GM18507 (cell line): ENCODE measurements around the gene SKOR1.

ENCODE experiments used
- DNase-seq: peaks from one replicate; pipeline ENCODE4 v3.0.0; 2011; ENCODE audit warnings: low read depth; ENCODE audit not compliant: insufficient read length; ENCODE audit errors: extremely low spot score
- FAIRE-seq: peaks from 2 replicates; lab custom pipeline; 2011; peaks lifted over from hg19 to GRCh38; lab: Jason Lieb, UNC

The SKOR1 gene

DNA sequence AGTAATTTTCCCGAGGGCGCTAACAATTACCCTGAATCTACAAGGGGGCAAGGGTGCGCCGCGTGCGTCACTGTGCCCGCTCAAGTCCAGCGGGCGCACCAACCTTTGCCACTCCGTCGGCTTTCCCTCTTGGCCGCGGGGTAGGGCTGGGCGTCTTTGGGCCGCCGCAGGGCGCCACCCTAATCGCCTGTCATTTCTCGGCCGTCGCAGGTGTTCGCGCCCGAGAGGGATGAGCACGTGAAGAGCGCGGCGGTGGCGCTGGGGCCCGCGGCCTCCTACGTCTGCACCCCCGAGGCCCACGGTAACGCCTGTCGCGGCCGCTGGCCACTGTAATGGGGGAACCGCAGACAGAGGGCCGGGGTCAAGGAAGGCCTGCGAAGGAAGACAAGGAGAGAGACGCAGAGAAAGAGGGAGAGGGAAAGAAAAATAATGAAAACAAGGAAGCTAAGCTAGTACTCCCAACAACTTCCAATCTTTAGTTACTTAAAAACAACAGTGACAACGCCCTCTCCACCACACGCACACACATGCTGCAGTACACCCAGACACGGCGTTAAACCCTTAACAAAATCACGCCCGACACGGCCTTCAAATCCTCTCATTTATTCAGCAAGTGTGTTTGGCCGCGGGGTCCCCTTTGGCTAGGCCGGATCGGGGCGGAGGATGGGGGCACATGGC lies 3.8 kb downstream of the SKOR1 start:
- DNase-seq (no peak), FAIRE-seq (no peak)

DNA sequence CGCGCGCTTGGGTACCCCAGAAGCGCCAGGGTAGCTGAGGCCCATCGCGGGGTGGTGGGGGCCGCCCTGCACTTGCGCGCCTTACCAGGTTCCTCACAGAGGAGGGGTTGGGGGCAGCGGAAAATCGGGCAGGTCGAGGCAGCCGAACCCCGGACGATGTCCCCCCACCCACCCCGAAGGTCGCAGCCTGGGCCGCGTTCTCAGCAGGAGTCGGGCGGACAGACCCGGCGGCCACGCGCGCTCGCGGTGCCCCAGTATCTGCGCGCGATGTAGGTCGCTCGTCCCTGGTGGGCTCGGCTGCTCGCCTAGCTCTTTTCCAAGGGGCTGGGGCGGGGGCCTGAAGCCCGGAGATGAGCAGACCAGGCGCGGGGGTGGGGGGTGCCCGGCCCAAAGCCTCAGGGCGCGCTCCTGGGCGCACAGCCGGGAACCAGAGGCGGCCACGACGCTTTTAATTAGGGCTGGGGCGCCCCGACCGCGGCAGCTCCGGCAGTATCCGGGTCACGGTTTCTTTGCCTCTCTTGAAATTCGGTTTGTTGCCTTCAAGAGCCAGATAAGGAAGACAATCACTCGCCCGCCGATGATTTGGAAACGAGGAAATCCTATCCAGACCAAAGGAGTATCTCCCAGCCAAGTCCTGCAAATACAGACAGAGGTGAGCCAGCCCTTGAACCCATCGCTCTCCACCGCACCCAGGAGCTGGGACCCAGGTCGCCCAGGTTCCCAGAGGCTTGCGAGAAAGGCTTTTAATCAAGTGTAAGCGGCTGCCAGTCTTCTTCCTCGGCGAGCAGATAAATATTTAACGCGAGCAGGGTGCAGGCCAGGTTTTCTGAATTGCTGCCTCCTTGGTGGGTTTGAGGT lies 4.6 kb downstream of the SKOR1 start:
- FAIRE-seq: no peak
- no peak for DNase-seq

DNA sequence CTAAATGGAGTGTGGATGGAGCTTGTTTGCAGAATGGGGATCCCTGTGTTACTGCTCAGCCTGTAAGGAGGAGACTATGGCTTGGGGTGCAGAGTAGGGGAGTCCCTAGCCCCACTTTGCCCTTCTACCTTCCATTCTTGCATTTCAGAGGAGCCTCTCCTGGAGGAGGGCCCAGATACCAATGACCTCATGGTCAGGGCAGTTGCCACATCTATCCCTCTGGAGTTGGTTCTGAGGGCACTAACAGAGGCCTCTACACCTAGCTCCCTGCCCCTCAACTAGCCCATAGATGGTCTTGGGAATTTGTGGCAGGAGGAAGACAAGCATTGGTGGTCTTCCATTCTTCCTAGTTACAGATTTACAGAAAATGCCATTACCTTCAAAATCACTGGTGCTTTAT lies 6.1 kb downstream of the SKOR1 start:
- FAIRE-seq: no peak
- DNase-seq: no peak

DNA sequence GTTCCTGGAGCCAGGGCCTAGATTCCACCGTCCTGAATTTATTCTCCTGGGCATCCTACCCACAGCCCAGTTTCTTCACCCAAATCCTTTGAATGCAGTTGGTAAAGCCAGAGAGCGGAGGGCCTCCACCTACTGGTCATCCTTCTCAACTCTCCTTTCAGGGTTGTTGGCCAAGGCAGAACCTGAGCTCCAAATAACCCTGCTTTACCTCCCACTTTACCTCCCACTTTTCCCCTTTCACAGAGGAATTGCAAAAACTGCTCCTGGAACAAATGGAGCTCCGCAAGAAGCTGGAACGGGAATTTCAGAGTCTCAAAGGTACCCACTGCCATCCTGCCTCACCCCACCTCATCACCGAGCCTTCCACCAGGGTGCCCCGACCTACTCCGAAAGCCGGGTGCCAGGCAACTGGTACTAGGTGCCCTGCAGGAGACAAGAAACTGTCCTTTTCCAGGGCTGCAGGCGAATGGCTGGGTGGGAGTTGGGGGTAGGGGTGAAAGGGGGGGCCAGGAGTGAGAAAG lies 6.8 kb downstream of the SKOR1 start:
- DNase-seq: no peak
- no peak for FAIRE-seq

GRCh38 chr15:67832897-67833709 lies 7.8 kb downstream of the SKOR1 start:
- no peak for FAIRE-seq

DNA sequence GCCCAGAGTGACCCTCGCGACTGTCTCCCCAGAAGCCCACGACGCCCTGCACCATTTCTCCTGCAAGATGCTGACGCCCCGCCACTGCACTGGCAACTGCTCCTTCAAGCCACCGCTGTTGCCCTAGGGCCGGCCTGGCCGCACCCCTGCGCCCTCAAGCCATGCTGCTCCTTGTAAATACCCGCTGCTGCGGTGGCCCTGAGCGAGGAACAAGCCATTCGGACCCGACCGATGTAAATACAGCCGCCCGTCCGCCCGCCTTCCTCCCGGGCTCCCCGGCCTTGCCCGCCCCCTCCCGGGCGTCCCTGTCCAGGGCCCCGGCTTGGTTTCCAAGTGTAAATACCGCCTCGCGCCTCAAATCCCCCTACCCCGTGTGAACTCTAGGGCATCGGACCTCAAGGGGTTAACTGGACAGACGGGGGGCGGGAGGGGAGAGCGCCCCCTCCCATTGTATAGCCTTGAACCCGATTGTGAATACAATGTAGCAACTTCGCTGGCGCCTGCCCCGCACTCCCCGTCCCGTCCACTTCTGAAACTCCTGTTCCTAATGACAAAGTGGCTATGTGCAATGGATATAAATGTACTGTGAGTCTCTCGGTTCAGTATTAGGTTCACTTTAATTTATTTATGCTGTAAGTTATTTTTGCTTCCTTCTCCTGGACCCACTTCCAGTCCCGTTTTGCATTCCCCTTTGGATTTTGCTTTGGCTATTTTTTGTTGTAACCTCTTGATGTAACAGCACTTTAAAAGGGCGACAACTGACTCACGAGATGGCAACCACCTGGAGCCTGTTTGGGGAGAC lies 8.6 kb downstream of the SKOR1 start:
- DNase-seq (no peak), FAIRE-seq (no peak)

More at GRCh38 chr15:67832897-67833709, 7.8 kb downstream of the SKOR1 start:
- no peak for DNase-seq

DNA sequence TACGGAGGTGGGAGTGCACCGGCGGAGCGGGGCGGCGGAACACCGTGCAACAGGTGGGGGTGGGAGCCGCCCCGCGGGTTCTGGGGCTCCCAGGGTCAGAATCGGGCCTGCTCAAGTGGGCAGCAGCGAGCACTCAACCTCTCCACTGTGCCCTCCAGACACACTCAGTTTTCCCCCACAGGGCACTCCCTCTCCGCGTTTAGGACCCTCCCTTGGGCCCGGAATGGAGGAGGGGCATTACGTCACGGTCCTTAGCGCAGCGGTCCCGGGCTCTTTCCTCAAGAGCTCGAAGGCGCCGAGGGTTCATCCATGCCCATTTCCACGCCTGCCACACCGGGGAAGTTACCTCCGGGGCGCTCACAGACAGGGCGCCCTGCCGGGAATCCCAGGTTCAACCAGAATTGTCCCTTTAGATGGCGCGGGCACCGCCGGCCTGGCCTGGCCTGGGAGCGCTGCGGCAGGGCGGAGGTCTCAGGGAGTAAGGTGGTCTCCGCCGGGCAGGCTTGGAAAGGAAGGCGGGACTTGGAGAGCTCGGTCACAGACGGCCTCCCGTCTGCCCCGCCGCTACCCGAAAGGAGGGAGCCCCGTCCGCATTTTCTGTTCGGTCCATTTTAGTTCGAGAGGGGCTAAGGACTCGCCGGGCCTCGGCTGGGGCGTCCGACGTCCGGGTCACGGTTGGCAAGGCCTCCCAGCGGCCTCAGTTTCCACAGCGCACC lies 9.4 kb downstream of the SKOR1 start:
- no peak for DNase-seq

GRCh38 chr15:67835297-67836133 lies 10.2 kb downstream of the SKOR1 start:
- no peak for FAIRE-seq
- DNase-seq: no peak

More for the DNA sequence above, 9.4 kb downstream of the SKOR1 start:
- no peak for FAIRE-seq

GRCh38 chr15:67836134-67836455 lies 10.8 kb downstream of the SKOR1 start:
- FAIRE-seq: no peak
- no peak for DNase-seq

DNA sequence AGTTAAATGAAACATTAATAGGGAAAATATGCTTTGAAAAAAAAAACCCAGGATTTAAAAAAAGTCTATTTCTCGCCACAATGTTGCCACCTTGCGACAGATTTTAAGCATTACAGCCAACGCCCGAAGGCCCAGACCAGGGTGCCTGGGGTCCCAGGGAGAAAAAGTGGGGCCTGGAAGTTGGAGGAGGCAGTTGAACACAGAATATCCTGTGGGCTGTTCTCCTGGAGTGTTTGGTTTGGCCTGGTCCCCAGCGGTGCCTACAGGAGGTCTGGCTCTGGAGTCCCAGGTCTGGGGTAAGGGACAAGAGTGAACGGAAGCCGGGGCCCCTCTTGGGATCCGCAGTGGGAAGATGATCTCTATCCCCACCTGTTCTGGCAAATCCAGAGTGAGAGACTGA lies 11.2 kb downstream of the SKOR1 start:
- DNase-seq (no peak), FAIRE-seq (peak; percentile 31)

DNA sequence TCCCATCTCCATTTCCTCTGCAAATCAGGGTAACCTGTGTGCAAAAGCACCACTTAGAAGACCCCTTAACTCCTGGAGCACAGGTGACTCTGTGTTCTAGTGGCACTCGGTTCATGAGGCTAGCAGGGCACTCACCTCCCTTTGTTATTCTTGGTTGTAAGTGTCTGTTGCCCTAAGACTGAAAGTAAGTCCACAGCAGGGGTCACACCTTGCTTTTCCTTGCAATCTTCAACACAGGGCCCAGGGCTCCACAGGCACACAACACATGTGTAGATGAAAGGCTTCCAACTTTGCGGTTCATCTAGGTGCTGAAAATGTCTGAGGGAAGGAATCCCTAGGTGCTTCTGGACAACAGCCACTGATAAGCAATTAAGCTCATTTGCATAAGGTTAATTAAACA lies 11.6 kb downstream of the SKOR1 start:
- DNase-seq (no peak), FAIRE-seq (no peak)

DNA sequence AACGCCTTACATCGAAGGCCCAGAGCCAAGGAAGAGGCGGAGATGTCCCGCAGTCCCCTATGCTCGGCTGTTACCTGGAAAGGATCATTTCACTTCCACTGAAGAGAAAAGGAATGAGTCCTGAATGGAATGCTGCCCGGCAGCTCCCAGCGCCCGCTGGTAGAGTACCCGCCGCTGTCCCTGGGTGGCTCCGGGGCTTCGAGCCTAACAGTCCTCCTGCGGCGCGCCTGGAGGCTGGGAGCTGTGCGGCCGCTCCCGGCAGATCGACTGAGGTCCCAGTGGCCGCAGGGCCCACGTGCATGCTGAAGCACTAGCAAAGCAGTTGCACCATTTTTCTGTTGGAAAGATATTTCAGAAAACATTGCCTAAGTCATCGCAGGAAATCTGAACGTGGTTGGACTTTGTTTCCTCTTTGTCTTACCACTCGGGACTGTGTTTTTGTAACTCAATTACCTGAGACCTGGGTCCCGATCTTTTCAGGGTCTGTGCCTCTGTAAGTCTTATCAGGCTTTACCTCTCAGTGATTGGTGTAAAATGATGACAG lies 13.6 kb downstream of the SKOR1 start:
- no peak for FAIRE-seq
- DNase-seq: no peak

- DNase-seq (no peak), FAIRE-seq (no peak)
These were observed 14.2 kb downstream of the SKOR1 start for GRCh38 chr15:67839499-67839928.

- DNase-seq (peak; percentile 80), FAIRE-seq (peak; percentile 95)
These were observed 14.8 kb downstream of the SKOR1 start, which contains the start of gene RNU6-1 for GRCh38 chr15:67839929-67840748. TSS of gene RNU6-1 (minus strand) at chr15:67840045.

DNA sequence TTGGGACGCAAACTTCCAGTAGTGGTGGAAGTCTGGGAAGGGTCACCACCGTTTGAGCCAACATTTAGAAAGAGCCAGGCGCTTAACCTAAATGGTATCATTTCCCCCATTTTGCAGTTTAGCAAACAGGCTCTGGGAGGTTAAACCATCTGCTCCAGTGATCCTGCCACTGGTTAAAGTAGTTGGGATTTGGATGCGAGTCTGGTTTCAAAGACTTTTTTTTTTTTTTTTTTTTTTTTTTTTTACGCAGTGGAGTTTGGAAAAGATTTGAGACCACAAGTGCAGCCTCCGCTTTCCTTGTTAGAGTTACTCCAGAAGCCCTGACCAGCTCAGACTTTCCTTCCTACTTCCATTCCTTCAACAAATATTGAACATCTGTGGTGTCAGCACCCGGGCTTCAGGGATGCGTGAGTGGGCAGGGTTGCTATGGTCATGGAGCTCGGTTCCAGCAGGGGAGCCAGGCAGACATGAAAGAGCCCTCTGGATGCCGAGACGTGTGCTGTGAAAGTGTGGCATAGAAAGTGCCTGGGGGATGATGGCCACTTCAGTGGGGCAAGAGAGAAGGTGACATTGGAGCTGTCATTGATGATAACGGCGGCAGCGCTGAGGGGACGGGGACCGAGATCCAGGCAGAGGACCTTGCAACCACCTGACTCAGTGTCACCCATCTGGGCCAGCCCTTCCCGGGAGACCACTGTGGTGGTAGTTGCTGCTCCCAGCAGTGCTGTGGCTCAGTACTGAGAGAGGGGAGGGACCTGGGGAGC lies 15.6 kb downstream of the SKOR1 start:
- FAIRE-seq (no peak), DNase-seq (no peak)

DNA sequence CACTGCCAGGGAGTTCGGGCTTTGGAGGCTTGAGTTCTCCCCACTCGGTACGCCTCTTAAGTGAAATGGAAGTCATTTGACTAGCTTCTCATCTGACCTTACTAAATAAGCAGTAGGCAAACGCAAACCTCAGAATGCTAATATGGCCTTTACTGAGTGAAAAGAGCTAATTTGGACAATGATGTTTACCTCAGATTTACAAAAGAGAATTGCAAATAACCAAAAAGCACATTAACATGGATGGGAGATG lies 16.1 kb downstream of the SKOR1 start:
- no peak for DNase-seq
- FAIRE-seq: no peak
